Measurements from ENCODE around the gene SORCS3.

GRCh38 chr10:104774234-104774633 is 133.1 kb downstream of the SORCS3 start:
- no peak for TF ChIP-seq POLR2A (IDR thresholded peaks at IDR 0.05)
- TF ChIP-seq, protein P1, sequence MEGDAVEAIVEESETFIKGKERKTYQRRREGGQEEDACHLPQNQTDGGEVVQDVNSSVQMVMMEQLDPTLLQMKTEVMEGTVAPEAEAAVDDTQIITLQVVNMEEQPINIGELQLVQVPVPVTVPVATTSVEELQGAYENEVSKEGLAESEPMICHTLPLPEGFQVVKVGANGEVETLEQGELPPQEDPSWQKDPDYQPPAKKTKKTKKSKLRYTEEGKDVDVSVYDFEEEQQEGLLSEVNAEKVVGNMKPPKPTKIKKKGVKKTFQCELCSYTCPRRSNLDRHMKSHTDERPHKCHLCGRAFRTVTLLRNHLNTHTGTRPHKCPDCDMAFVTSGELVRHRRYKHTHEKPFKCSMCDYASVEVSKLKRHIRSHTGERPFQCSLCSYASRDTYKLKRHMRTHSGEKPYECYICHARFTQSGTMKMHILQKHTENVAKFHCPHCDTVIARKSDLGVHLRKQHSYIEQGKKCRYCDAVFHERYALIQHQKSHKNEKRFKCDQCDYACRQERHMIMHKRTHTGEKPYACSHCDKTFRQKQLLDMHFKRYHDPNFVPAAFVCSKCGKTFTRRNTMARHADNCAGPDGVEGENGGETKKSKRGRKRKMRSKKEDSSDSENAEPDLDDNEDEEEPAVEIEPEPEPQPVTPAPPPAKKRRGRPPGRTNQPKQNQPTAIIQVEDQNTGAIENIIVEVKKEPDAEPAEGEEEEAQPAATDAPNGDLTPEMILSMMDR (IDR thresholded peaks at IDR 0.05), result no peak

Data from body of pancreas (tissue), 4 donors.